GM15510 (cell line): ENCODE data around the gene PEX19.

Experiments
- POLR2A ChIP-seq: IDR thresholded peaks from 3 replicates; pipeline ENCODE4 v1.6.1; 2011; ENCODE audit warnings: borderline replicate concordance; ENCODE audit not compliant: insufficient read length; ENCODE audit errors: extremely low read depth

The PEX19 gene

DNA sequence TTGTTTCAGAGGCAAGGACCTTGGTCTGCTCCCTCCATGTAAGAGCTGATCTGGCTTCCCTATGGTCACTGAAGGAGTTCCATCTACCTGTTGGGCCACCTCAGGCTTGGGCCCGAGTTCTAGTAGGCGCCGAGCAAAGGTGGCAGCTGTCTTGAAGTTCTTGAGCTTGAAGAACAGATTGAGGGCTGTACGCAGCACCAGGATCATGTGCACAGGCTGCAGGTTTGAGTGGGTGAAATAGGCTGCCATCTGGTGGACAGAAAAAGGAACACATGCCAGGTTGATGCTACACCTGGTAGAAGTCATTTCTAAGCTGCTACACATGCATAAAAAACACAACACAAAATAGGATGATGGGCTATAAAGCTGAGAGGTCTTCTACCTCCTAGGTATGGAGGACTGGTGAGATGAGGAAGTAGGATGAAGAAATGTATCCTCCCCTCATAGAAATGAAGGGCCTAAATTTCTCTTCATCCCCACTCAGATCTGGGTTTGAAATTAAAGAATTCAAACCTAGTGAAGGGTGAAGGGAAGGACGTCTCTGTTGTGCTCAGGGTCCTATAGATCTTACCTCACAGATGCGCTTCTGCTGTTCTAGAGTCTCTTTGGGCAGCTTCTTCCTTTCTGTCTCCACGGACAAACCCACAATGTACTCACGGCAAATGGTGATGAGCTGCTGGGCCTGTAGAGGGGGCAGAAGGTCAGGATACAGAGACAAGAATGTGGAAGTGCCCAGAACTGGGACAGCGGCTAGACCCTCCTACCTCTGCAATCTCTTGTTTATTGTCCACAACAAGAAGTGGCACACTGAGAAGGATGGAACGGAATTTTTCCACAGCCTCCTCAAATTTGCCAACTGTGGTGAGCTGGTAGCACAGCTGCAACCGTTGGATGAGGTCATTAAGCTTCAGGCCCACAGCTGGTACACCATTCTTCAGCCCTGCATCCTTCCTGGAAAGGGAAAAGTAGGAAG is 6.6 kb upstream of the PEX19 start:
- no peak for TF ChIP-seq POLR2A

DNA sequence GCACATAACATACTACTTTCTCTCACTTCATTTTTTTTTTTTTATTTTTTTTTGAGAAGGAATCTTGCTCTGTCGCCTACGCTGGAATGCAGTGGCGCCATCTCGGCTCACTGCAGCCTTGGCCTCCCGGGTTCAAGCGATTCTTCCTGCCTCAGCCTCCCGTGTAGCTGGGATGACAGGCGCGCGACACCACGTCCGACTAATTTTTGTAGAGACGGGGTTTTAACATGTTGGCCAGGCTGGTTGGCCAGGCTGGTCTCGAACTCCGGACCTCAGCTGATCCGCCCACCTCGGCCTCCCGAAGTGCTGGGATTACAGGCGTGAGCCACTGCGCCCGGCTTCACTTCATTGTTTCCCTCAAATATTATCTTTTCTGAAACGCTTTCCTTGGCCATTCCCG is 573 bp upstream of the PEX19 start:
- TF ChIP-seq POLR2A, result no peak

DNA sequence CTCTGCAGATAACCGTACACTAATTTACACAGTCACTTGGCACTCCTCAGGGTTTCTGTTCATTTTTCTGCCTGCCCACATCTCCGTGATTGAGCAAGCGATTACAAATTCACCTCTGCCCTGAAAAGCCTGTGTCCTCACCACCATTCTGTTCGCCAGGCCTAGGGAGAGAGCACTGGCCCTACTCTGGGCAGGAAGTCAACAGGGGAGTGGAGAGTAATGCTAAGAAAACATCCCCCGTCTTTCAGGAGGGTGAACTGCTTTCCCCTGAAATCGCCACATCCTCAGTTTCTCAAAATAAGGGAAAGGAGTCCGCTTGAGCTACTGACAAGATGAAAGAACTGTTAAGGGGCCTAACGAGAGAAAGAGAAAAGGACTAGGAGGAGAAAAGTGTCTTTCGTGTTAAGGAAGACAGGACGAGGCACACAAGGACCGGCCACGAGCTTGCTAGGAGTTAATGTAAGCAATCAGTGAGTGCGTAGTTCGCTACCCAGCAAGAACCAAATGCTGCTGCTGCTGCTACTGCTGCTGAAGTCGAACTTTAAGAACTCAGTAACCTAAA is 632 bp downstream of the PEX19 start:
- no peak for TF ChIP-seq POLR2A

DNA sequence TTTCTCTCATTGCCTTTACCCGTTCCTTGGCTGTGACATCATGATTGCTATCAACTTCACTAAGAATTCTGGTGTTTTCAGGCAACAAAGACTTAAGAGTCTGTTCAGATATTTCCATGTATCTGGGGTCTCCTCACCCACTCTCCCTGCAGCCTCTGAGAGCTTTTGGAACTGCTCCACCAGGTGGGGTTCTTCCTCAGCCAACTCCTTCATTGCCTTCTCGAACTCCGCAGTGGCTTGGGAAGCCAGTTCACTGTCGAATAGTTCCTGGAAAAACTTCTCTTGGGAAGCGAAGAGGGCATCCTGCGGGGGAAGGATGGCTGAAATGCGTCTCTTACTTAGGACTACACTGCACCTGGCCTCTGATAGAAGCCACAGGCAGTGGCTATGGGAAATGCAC is 2.1 kb downstream of the PEX19 start:
- no peak for TF ChIP-seq POLR2A

DNA sequence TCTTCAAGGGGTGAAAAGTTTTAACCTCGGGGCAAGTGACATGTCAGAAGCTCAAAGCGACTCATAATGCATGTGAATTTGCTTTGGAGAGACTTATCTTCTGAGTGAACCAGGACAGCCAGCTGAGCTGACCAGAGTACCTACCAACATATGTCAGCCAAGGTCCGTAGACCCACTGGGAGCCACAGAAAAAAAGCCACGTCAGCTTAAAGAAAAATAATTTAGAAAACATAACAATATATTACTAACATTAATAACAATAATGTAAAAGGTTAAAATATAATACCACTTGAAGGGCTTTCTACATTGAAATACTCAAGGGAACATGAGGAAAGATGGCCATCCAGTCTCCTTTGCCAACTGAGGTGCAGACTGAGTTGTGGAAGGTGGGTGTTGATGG is 6.9 kb downstream of the PEX19 start:
- TF ChIP-seq POLR2A, result no peak

DNA sequence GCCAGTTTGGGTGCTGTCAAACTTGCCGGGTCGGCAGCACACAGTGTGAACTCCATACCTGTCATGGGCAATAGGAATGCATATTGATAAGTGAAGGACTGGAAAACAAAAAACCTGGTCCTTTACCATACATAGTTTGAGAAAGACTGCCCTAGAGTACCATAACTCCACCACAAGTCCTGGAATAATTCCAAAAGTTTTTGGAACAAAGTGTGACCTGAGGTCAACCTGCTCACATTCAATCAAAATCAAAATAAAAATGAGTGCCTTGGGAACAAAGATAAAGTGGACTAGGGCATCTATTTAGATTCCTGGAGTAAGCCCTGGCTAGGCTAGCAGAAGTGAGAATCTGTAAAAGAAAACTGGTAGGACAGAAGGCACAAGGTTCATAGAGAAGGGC is 7.6 kb downstream of the PEX19 start:
- no peak for TF ChIP-seq POLR2A

DNA sequence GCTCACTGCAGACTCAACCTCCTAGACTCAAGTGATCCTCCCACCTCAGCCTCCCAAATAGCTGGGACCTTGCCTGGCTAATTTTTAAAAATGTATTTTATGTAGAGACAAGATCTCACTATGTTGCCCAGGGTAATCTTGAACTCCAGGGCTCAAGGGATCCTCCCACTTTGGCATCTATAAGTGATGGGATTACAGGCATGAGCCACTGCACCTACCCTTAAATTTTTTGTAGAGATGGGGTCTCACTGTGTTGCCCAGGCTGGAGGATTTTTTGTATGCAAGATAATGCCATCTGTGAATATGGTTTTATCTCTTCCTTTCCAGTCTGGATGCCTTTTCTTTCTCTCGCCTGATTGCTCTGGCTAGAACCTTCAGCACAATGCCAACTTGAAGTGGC is 13.9 kb downstream of the PEX19 start:
- TF ChIP-seq POLR2A, result no peak

DNA sequence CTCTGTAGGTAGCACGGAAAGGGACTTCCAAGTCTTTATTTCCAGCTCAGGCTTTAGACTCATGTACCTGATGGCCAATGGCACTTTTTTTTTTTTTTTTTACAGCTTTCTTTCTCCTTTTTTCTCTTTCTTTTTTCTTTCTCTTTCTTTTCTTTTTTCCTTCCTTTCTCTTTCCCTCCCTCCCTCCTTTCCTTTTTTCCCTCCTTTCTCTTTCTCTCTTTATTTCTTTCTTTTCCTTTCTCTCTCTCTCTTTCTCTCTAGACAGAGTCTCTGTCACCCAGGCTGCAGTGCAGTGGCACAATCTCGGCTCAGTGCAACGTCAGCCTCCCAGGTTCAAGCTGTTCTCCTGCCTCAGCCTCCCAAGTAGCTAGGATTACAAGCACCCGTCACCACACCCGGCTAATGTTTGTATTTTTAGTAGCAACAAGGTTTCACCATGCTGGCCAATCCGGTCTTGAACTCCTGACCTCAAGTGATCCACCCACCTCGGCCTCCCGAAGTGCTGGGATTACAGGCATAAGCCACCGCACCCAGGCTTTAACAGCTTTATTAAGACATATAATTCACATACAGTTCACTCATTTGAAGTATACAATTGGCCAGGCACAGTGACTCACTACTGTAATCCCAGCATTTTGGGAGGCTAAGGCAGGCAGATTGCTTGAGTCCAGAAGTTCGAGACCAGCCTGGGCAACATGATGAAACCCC is 17.5 kb downstream of the PEX19 start:
- no peak for TF ChIP-seq POLR2A

DNA sequence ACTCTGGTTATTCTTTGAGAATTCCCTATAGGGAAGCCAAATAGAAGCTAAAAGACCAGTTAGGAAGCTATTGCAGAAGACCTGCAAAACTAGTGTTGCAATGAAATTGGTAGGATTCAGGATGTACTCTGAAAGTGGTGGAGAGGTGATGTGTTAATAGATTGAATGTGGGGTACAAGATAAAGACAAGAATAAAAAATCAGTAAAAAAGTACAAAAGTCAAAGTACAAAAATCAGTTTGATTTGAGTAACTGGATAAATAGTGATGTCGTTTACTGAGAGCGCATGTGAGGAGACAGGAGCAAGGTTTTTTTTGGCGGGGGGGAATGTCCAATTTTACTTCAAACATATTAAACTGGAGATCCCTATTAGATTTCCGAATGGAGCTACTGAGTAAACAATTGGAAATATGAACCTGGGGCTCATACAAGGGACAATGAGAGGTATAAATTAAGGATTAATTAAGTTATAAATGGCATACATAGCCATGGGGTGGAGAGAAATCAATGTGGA is 20.1 kb downstream of the PEX19 start:
- no peak for TF ChIP-seq POLR2A

DNA sequence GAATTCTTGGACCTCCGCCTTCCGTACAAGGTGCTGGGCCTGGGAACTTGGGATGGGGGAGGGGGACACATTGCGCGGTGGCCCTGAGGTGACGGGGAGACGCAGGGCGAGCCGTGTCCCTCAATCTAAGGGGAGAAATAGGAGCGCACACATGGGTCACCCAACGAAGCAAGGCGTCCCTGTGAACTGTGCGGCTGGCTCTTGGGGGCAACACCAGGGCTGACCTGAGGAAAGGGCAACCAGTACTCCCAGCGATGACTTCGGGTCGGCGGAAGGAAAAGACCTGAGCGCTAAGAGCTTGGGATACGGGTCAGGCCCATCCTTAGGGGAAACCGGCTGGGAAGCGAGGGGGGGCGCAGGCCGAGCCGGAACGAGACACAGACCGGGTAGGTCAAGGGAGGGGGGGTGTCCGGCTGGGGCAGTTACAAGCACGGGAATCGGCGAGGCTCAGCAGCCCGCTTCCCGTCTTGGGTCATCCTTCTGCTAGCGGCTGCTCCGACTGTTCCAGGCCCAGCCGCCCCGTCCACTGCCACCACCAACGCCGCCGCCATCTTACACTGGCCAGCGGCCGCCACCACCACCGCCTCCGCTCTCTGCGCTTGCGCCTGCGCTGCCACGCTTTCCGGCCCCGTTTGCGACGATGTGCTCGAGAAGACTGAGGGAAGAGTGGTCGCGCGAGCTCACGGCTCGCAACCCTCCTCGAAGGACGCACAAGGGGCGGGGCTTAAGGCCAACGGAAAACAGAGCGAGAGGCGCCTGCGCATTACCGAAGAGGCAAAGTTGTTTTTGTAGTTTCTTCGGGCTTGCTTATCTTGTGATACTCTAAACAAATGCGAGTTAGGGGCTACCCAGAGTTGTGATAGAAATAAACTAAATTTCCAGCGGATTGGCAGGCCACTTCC is 22.8 kb downstream of the PEX19 start, which contains the start of gene DCAF8:
Gene DCAF8 (minus strand): TSS at position 657 of the 902 bp plus-strand sequence. CDS start 18,541 bp downstream, outside the sequence.
- peak; percentile 91 for TF ChIP-seq POLR2A

DNA sequence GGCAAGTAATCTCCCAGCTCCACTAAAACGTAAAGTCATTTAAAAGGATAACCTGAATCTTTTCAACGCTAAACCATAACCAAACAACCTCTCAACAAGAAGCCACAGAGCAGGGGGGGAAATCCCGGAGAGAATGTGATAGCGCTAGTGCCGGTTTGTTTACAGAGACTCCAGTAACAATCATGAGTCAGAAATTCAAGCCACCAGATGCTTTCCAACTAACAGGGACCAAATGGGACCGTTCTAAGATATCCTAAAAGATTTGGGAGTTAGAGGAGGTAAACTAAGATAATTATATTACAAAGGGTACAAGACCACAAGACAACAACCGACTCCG is 23.4 kb downstream of the PEX19 start:
- no peak for TF ChIP-seq POLR2A

DNA sequence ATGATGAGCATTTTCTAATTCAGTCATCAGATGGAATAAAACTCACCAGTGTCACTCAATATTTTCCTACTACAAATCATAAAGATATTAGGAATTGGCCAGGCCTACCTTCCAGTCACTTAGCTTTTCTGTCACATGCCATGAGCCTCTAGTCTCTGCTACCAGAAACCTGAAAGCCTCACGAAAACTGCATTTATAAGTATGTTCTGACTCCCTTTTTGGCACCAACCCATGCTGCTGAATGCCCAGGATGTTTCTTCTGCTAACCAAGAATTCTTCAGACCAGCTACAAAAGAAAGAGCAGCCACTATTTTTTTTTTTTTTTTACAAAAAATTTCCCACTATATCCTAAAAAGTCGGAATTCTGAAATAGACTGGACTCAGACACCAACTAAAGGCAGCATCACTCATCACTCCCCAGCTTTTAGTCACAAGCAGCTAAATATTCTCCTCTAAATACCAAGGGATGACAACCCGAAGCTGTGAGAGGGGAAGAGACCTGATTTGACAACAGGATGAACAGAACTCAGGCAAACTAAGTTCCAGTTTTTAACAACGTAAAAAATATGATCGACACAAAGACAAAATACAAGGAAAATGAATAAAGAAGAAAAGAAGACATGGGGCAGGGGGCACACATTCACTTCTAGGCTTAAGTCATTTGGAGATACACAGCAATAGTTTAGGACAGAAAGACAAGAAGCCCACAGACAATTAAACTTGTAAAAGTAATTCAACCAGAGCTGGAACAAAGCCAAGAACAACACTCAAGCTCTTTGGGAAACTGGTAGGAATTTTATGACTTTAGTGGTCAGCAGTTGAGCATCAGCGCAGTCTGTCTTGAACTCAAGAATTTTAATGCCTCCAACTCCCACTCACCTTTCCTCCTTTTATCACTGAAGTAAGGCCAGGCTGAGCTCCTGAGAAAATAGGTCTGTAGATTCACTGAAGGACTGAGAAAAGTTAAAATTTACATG is 24.2 kb downstream of the PEX19 start:
- no peak for TF ChIP-seq POLR2A

DNA sequence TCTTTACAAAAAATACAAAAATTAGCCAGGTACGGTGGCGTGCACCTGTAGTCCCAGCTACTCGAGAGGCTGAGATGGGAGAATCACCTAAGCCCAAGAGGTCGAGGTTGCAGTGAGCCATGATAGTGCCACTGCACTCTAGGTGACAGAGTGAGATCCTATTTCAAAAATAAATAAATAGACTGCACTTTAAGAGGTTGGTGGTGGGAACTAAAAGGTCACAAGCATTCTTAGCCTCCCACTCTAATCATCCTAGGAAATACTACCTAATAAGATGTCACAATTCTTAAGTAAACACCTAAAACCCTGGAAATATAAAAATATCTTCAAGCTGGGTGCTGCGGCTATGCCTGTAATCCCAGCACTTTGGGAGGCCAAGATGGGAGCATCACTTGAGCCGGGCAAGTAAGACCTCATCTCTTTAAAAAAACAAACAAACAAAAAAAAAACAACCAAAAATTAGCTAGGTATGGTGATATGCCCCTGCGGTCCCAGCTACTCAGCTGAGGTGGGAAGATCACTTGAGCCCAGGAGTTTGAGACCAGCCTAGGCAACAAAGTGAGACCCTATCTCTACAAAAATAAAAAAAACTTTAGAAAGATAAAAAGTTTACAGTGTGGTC is 26.6 kb downstream of the PEX19 start:
- no peak for TF ChIP-seq POLR2A
